Measurements from ENCODE around the gene CDS1.
"Not testable (repeated sequence)": the region's sequence is repeated elsewhere in the genome, so short reads cannot be mapped to it uniquely, and the experiment has no call there.

CDS1 gene

GRCh38 chr4:84638092-84638491, 55.2 kb downstream of the CDS1 start:
- Mint-ChIP-seq H3K36me3 (ENCODE audit: low read depth) (no peaks in the 10 kb centered on the region), H3K27me3 (no peaks in the 10 kb centered on the region), H3K27ac (no peak overlapping the region), H3K9me3 (peaks cover 4% of the 10 kb centered on the region), H3K4me3 (no peak overlapping the region), H3K4me1 (ENCODE audit: low read depth) (no peaks in the 10 kb centered on the region)
- no peak for DNase-seq

GRCh38 chr4:84639145-84639544, 56.2 kb downstream of the CDS1 start:
- no peaks in the 10 kb centered on the region for H3K27me3 Mint-ChIP-seq
- no peak overlapping the region for H3K27ac Mint-ChIP-seq
- H3K36me3 Mint-ChIP-seq (ENCODE audit: low read depth) = no peaks in the 10 kb centered on the region
- peaks cover 4% of the 10 kb centered on the region for H3K9me3 Mint-ChIP-seq
- H3K4me3 Mint-ChIP-seq = no peak overlapping the region
- H3K4me1 Mint-ChIP-seq (ENCODE audit: low read depth) = no peaks in the 10 kb centered on the region
- DNase-seq = no peak

- DNase-seq = no peak
- Mint-ChIP-seq H3K4me3 (no peak overlapping the region), H3K36me3 (ENCODE audit: low read depth) (no peaks in the 10 kb centered on the region), H3K27me3 (no peaks in the 10 kb centered on the region), H3K4me1 (ENCODE audit: low read depth) (no peaks in the 10 kb centered on the region), H3K27ac (no peak overlapping the region), H3K9me3 (no peaks in the 10 kb centered on the region)
Observed at GRCh38 chr4:84644087-84644486, 61.2 kb downstream of the CDS1 start.

- no peak for DNase-seq
- H3K27ac Mint-ChIP-seq = no peak overlapping the region
Observed at GRCh38 chr4:84647312-84647884, 64.5 kb downstream of the CDS1 start.

GRCh38 chr4:84648178-84648577, 65.3 kb downstream of the CDS1 start:
- Mint-ChIP-seq H3K27me3 (no peaks in the 10 kb centered on the region), H3K9me3 (no peaks in the 10 kb centered on the region), H3K4me3 (no peak overlapping the region), H3K4me1 (ENCODE audit: low read depth) (no peaks in the 10 kb centered on the region), H3K36me3 (ENCODE audit: low read depth) (no peaks in the 10 kb centered on the region), H3K27ac (no peak overlapping the region)
- no peak for DNase-seq

More at GRCh38 chr4:84647312-84647884, 64.5 kb downstream of the CDS1 start:
- no peaks in the 10 kb centered on the region for H3K36me3 Mint-ChIP-seq (ENCODE audit: low read depth)
- no peak overlapping the region for H3K4me3 Mint-ChIP-seq
- no peaks in the 10 kb centered on the region for H3K9me3 Mint-ChIP-seq
- H3K4me1 Mint-ChIP-seq (ENCODE audit: low read depth) = no peaks in the 10 kb centered on the region
- H3K27me3 Mint-ChIP-seq = no peaks in the 10 kb centered on the region

- H3K4me3 Mint-ChIP-seq = no peak overlapping the region
- H3K27me3 Mint-ChIP-seq = no peaks in the 10 kb centered on the region
- no peaks in the 10 kb centered on the region for H3K36me3 Mint-ChIP-seq (ENCODE audit: low read depth)
- no peak overlapping the region for H3K27ac Mint-ChIP-seq
- no peak for DNase-seq
- no peaks in the 10 kb centered on the region for H3K9me3 Mint-ChIP-seq
- no peaks in the 10 kb centered on the region for H3K4me1 Mint-ChIP-seq (ENCODE audit: low read depth)
Observed at GRCh38 chr4:84648863-84649647, 66.1 kb downstream of the CDS1 start.

- no peak for DNase-seq
- Mint-ChIP-seq H3K36me3 (ENCODE audit: low read depth) (no peaks in the 10 kb centered on the region), H3K27me3 (peaks cover 5% of the 10 kb centered on the region), H3K4me1 (ENCODE audit: low read depth) (no peaks in the 10 kb centered on the region), H3K9me3 (peaks cover 2% of the 10 kb centered on the region), H3K4me3 (no peak overlapping the region), H3K27ac (no peak overlapping the region)
Observed at GRCh38 chr4:84651499-84651898, 68.6 kb downstream of the CDS1 start.

- H3K36me3 Mint-ChIP-seq (ENCODE audit: low read depth) = no peaks in the 10 kb centered on the region
- peaks cover 5% of the 10 kb centered on the region for H3K9me3 Mint-ChIP-seq
- H3K4me3 Mint-ChIP-seq = no peak overlapping the region
- no peak for DNase-seq
- no peak overlapping the region for H3K27ac Mint-ChIP-seq
- no peaks in the 10 kb centered on the region for H3K4me1 Mint-ChIP-seq (ENCODE audit: low read depth)
- peaks cover 9% of the 10 kb centered on the region for H3K27me3 Mint-ChIP-seq
Observed at GRCh38 chr4:84652478-84652877, 69.6 kb downstream of the CDS1 start.

- H3K27ac Mint-ChIP-seq = no peak overlapping the region
- no peak overlapping the region for H3K4me3 Mint-ChIP-seq
- H3K36me3 Mint-ChIP-seq (ENCODE audit: low read depth) = no peaks in the 10 kb centered on the region
- peaks cover 12% of the 10 kb centered on the region for H3K9me3 Mint-ChIP-seq
- no peaks in the 10 kb centered on the region for H3K4me1 Mint-ChIP-seq (ENCODE audit: low read depth)
- H3K27me3 Mint-ChIP-seq = peaks cover 12% of the 10 kb centered on the region
- DNase-seq = no peak
Observed at GRCh38 chr4:84660606-84661005, 77.7 kb downstream of the CDS1 start.

- Mint-ChIP-seq H3K27ac (no peak overlapping the region), H3K9me3 (peaks cover 11% of the 10 kb centered on the region), H3K4me1 (ENCODE audit: low read depth) (no peaks in the 10 kb centered on the region), H3K4me3 (no peak overlapping the region), H3K36me3 (ENCODE audit: low read depth) (no peaks in the 10 kb centered on the region), H3K27me3 (peaks cover 8% of the 10 kb centered on the region)
- DNase-seq = no peak
Observed at GRCh38 chr4:84661191-84661939, 78.4 kb downstream of the CDS1 start.

GRCh38 chr4:84664767-84665166, 81.8 kb downstream of the CDS1 start:
- DNase-seq; H3K27me3 Mint-ChIP-seq; H3K36me3 Mint-ChIP-seq (ENCODE audit: low read depth); H3K27ac Mint-ChIP-seq; H3K9me3 Mint-ChIP-seq; H3K4me3 Mint-ChIP-seq; H3K4me1 Mint-ChIP-seq (ENCODE audit: low read depth): not testable (repeated sequence)

- H3K4me3 Mint-ChIP-seq = no peak overlapping the region
- H3K4me1 Mint-ChIP-seq (ENCODE audit: low read depth) = no peaks in the 10 kb centered on the region
- no peaks in the 10 kb centered on the region for H3K9me3 Mint-ChIP-seq
- H3K36me3 Mint-ChIP-seq (ENCODE audit: low read depth) = no peaks in the 10 kb centered on the region
- H3K27me3 Mint-ChIP-seq = no peaks in the 10 kb centered on the region
- DNase-seq = no peak
- no peak overlapping the region for H3K27ac Mint-ChIP-seq
Observed at GRCh38 chr4:84666439-84666838, 83.5 kb downstream of the CDS1 start.

GRCh38 chr4:84669201-84669600, 86.3 kb downstream of the CDS1 start:
- Mint-ChIP-seq H3K27me3 (no peaks in the 10 kb centered on the region), H3K27ac (no peak overlapping the region), H3K36me3 (ENCODE audit: low read depth) (no peaks in the 10 kb centered on the region), H3K9me3 (no peaks in the 10 kb centered on the region), H3K4me1 (ENCODE audit: low read depth) (no peaks in the 10 kb centered on the region), H3K4me3 (no peak overlapping the region)
- DNase-seq = no peak

GRCh38 chr4:84672177-84672576, 89.2 kb downstream of the CDS1 start:
- no peak overlapping the region for H3K4me3 Mint-ChIP-seq
- no peak for DNase-seq
- H3K27ac Mint-ChIP-seq = no peak overlapping the region
- H3K36me3 Mint-ChIP-seq (ENCODE audit: low read depth) = no peaks in the 10 kb centered on the region
- no peaks in the 10 kb centered on the region for H3K4me1 Mint-ChIP-seq (ENCODE audit: low read depth)
- no peaks in the 10 kb centered on the region for H3K9me3 Mint-ChIP-seq
- H3K27me3 Mint-ChIP-seq = no peaks in the 10 kb centered on the region
